ENCODE measurements around the gene NR2C2AP.

DNA sequence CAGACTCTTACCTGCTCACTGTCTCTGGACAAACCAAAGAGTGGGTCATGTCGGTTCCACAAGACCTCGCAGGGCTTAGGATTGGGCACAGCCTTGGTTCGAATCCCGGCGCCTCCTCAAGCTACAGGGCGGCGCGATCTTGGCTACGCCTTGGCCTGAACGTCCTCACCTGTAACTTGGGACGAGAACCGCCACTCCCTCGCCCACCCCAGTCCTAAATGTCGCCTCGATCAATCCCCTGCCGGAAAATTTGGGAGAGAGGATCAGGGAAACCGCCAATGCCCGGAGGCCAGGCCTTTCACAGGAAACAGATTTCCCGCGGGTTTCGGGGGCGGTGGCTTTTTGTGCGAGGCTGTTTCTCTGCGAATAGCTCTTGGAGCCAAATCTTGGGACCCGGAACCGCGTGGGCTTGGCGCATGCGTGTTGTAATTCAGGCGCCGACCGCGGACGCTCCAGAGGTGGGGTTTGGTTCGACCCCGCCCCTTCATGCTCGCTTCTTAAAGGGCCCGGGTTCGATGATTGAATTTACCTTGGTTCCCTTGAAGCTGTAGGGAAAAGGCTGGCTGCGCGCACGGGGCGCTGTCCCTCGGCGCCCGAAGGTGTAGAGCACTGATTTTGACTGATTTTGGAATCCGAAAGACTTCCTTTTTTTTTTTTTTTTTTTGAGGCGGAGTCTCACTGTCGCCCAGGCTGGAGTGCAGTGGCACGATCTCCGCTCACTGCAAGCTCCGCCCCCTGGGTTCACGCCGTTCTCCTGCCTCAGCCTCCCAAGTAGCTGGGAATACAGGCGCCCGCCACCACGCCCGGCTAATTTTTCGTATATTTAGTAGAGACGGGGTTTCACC lies at the start of gene NR2C2AP:
- no peak for TF ChIP-seq EZH2phosphoT487 (conservative IDR thresholded peaks at IDR 0.05; ENCODE audit: low read length)
- TF ChIP-seq, protein P1, sequence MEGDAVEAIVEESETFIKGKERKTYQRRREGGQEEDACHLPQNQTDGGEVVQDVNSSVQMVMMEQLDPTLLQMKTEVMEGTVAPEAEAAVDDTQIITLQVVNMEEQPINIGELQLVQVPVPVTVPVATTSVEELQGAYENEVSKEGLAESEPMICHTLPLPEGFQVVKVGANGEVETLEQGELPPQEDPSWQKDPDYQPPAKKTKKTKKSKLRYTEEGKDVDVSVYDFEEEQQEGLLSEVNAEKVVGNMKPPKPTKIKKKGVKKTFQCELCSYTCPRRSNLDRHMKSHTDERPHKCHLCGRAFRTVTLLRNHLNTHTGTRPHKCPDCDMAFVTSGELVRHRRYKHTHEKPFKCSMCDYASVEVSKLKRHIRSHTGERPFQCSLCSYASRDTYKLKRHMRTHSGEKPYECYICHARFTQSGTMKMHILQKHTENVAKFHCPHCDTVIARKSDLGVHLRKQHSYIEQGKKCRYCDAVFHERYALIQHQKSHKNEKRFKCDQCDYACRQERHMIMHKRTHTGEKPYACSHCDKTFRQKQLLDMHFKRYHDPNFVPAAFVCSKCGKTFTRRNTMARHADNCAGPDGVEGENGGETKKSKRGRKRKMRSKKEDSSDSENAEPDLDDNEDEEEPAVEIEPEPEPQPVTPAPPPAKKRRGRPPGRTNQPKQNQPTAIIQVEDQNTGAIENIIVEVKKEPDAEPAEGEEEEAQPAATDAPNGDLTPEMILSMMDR (IDR thresholded peaks at IDR 0.05; ENCODE audit: insufficient read depth, low read length, poor library complexity, severe bottlenecking): no peak

Measured in SU-DHL-6 (cell line).